ENCODE results near the gene TNRC6B.

Gene TNRC6B

DNA sequence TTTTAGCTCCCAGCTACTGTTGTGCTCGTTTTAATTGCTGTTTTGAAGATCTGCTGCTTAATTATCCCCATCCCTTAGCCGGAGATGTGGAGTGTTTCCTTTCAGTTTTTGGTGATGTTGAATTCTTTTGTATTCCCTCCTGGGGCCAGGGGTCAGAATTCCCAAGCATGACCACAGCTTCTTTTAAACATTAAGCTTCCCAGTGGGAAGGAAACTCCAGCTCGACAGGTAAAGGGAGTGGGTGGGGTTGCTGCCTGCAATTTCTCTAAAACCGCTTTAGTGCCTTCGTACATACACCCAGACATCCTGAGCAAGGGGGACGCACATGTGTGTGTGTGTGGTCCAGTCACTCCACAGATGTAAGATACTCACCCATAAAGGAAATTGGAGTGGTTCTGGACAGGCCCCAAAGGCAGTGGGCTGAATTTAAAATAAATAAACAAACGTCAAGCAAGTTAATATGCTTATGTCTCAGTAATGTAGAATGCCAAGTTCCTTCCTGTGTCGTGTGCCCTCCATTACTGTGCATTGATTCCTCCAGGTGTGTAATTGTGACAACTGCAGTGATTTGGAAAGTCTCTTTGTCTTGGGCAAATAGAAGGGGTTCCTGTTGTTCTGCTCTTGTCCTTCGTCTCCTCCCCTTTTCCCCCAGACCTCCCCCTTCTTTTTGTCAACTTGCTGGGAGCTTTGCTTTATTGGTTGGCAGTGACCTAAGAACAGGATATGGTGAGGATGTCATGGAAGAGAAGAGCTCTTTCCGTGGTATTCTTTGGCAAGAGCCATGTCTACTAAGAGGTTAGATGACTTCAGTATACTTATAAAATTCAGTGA, 149.4 kb downstream of the TNRC6B start:
- DNase-seq (ENCODE audit: low spot score), result peak; percentile 22

DNA sequence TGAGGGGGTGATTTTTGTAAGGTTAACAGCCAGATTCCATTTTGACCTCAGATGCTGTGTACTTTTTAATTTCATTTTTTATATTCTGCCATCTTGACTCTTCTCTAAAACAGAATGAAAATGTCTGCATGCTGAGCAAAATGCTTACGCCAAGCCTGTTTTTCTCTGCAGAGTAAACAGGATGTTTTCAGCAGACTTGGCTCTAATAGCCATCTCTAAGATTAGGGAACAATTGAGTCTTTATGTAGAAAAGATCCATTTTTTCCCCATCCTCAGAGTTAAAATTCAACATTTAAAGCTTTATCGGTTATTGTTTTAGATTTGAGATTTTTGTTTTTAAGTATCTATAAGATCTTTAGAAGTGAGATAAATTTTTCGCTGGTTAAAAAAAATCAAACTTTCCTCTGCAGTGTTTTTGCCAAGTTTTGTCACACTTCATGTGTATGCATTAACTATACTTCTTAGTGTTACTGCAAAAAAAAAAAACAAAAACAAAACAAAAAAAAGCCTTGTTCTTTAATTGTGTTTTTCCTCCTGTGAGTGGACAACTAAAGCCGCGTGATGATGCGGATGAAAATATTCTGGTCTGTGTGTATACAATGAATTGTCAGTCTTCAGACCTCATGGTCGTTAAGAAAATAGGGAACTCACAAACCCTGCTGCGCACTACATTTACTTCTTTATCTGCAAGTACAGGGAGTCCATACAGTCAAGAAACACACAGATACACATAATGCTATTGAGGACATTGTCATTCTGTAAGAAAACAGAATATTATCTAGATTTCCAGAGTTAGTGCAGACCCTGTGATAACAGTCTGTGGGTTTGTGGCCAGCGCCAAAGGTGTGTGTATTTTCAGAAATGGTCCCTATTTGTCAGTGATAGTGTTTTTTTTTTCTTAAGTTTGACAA, 151.1 kb downstream of the TNRC6B start:
- no peak for DNase-seq (ENCODE audit: low spot score)

DNA sequence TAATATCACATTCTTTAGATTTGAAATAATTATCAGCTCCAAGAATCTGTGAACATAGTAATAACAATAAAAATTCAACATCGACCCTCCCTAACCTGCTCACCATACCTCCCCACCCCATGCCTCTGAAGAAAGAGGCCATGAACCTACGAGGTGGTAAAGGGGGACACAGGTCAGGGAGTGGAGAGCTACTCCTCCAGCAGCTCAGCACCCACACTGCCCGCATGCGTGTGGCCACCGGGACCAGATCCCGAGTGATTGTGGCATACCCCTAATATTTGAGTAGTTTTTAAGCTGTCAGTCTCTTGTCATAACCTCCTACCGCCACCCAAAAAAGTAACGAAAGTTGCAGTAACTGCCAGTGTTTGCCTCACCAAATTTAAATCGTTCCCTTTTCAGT, 151.7 kb downstream of the TNRC6B start:
- no peak for DNase-seq (ENCODE audit: low spot score)

DNA sequence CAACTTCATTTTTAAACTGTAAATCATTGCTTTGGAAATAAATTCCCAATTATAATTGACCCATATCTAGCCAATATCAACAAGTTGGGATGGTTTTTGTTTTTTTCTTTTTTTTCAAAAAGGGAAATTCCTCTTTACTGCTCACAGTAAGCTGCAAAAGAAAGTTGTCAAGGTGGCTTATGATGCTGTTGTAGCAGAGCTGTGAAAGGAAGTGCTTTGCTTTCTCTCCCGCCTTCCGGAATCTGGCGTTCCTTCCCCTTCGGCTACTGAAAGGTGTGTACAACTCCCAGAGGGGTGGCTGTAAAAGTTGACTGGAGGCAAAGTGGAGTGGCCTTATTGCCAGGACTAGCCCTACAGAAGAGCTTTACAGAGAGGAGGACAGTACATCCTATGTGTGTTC, 152.4 kb downstream of the TNRC6B start:
- no peak for DNase-seq (ENCODE audit: low spot score)

DNA sequence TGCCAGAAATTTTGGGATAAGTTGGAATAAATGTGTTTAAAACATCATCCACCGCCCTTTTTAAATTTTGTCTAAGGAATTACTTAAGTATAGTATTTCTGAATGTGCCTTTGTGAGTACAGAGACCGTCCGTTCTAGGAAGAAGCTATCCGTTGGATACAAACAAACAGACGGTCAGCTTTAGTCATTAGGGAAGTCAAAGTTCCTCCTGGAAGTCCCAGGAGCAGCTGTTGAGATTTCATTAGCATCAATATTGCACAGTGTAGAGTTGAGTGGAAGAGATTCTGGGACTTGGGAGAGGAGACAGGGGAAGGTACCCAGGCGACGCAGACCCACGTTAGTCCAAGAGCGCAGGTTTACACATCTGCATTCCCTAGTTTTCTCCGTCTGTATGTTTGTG, 152.9 kb downstream of the TNRC6B start:
- no peak for DNase-seq (ENCODE audit: low spot score)

DNA sequence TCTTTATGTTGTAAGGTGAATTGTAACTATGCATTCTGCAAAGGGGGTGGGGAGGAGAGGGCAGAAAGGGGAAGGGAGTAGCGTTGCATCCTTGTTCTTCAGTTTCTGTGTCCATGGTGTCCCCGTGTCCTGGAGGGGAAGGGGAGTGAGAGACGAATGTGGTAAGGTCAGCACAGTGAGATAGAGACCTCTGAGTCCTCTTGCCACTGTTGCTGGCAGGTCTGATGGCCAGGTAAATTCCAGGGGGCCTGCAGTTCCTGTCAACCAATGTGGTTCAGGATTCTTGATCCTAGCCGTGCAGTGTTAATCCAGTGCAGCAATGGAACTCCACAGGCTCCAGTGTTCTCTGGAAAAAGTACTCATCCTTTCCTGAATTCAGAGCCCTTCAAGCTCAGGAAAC, 154.0 kb downstream of the TNRC6B start:
- DNase-seq (ENCODE audit: low spot score), result no peak

DNA sequence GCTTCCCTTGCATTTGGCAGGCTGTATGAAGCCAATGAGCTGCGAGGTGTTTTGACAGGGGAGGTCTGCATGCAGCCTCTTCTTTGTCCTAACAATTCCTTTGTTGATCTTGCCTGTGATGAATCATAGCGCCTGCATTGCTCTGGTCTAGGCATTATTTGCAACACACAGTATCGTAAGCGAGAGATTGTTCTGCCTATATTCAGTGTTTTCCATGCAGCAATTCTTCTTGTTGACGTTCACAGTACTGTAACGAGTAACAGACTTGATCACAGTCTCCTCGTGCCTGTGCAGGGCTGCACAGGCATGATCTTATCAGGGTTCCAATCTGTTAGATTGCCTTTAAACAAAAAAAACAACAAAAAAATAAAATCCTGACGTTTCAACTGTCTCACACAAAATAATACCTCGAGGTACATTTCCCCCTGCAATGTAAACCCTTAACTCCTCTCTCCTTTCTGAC, 154.6 kb downstream of the TNRC6B start:
- DNase-seq (ENCODE audit: low spot score), result no peak

DNA sequence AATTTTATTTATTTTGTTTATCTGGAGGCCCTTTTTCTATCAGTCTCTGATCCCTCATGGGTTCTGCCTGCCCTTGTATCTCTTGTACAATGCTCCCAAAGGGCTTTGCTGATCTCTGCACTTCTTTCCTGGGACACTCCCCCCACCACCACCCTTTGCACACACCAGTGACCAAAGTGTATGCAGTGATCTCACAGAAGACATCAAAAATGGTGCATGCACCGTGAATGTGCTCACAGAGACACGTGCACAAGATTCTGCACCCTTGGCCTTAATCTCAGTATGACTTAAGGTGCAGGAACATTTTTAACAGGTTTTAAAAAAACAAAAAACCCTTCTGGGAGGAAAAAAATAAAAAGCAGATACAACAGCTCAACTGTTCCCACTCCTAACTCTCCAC, 156.3 kb downstream of the TNRC6B start:
- no peak for DNase-seq (ENCODE audit: low spot score)

DNA sequence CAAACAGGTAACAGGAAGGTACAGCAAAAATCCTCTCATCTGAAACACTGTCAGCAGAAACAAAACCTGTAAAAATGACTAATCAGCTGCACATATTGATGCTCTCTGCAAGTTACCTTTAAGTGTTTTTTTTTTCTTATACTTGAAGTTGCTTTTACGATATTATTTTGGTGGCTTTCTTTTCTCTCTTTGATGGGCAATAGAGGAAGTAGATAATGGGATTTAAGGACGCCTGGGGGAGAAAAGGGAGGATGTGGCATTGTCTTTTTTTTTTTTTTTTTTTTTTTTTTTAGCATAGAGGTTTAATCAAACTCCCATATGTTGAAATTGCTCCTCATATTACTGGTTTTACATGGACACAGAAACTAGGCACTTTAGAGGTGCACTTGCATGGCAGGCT, 157.2 kb downstream of the TNRC6B start:
- no peak for DNase-seq (ENCODE audit: low spot score)

DNA sequence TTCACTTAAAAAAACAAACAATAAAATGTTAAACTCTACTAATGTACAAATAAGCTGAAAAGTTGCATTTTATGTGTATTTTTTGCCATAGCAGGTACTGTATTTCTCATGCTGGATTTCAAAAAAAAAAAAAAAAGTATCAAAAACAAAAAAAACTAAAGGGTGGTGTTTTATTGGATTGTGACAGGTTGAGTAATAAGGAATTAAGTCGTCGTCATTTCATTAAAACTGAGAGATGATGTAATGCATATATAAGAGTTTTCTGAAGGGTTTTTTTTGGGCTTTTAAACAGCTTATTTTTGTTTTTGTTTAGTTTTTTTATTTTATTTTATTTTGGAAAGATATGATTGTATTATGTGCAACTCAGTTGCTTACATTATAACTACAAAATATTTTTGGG, 157.6 kb downstream of the TNRC6B start:
- DNase-seq (ENCODE audit: low spot score), result no peak

DNA sequence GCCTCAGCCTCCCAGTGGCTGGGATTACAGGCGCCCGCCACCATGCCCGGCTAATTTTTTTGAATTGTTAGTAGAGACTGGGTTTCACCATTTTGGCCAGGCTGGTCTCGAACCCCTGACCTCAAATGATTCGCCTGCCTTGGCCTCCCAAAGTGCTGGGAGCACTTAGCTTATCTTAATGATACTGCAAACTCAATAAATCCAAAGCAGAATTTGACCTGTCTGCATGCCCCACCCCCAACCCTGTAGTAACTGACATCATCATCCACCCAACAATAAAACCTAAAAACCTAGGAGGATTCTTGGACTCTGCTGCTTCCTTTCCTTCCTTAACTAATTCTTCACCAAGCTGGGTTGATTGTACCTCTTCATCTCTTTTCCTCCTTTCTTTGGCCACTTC, 162.3 kb downstream of the TNRC6B start:
- no peak for DNase-seq (ENCODE audit: low spot score)

DNA sequence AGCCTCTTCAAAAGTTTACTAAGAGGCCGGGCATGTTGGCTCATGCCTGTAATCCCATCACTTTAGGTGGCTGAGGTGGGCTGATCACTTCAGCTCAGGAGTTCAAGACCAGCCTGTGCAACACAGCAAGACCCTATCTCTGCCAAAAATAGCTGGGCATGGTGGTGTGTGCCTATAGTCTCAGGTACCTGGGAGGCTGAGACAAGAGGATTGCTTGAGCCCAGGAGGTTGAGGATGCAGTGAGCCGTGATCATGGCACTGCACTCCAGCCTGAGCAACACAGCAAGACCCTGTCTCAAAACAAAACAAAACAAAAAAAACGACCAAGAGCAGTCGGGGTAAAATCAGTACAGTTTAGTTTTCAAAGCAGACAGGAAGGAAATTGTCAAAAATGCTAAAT, 163.9 kb downstream of the TNRC6B start:
- no peak for DNase-seq (ENCODE audit: low spot score)

DNA sequence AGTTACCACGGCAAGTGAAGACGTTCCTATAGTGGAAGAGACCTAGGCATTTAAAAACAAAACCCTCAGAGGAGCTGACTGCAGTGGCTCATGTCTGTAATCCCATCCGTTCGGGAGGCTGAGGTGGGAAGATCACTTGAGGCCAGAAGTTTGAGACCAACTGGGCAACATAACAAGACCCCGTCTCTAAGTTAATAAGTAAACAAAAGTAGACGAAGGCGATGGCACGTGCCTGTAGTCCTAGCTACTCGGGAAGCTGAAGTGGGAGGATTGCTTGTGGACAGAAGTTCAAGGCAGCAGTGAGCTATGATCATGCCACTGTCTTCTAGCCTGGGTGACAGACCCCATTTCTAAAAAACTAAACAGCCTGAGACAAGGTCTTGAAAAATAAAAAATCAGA, 164.8 kb downstream of the TNRC6B start:
- DNase-seq (ENCODE audit: low spot score), result no peak

DNA sequence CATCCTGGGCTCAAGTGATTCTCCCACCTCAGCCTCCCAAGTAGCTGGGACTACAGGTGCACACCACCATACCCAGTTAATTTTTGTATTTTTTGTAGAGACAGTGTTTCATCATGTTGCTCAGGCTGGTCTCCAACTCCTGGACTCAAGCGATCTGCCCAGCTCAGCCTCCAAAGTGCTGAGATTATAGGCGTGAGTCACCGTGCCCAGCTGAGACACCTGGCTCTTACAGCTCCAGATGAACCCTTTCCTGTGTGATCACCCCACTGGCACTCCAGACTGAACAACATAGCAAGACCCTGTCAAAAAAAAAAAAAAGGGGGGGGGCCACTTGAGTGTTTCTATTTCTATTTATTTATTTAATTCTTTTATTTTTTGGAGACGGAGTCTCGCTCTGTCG, 167.5 kb downstream of the TNRC6B start:
- DNase-seq (ENCODE audit: low spot score), result peak; percentile 71

DNA sequence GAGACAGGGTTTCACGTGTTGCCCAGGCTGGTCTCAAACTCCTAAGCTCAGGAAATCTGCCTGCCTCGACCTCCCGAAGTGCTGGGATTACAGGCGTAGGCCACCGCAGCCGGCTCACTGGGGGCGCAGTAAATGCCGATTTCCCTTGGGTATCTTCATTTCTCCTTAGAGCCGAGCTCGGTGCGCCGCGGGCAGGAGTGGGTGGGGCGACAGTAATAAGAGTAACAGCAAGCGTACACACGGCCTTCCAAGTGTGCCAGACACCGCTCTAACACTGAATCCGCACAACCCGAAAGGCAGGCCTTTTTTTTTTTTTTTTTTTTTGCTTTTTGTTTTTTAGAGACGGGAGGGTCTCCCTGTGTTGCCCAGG, 168.1 kb downstream of the TNRC6B start:
- peak; percentile 58 for DNase-seq (ENCODE audit: low spot score)

DNA sequence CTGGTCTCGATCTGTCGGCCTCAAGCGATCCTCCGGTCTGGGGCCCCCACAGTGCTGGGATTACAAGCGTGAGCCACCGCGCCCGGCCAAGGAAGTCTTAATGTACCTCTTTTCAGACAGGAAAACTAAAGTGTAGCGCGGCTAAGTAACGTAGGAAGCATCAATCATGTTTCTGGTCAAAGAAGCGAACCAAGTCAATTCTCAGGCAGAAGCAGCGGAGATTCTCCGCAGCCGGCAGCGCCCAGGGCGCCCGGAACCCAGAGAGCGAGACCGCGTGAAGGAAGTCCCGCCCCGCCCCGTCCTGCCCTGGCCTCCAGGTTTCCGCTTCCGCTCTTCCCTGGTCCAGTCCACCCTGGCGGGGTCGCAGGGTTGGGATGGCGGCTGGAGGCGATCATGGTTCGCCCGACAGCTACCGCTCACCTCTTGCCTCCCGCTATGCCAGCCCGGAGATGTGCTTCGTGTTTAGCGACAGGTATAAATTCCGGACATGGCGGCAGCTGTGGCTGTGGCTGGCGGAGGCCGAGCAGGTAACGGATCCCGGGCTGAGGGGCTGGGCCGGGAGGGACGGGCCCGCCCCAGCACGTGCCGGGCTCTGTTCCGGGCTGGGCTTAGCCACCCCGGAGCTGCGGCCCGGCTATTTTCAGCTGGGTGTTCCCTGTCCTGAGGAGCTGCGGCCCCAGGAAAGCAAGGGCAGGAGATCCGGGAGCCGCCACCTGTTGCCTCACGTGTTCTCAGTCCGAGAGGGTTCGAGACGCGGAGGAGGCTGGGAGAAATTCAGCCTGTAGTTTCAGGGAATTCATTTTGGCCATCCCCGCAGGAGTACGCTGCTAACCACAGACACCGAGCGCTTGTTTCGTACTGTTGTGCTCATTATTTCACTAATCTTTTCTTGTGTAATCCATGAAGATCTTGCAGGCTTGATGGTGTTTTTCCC, 168.7 kb downstream of the TNRC6B start, which contains the start of gene ADSL:
TSS of gene ADSL (plus strand) at position 316 of the 934 bp plus-strand sequence. CDS start at position 375, 59 bp downstream.
- DNase-seq (ENCODE audit: low spot score), result peak; percentile 87

DNA sequence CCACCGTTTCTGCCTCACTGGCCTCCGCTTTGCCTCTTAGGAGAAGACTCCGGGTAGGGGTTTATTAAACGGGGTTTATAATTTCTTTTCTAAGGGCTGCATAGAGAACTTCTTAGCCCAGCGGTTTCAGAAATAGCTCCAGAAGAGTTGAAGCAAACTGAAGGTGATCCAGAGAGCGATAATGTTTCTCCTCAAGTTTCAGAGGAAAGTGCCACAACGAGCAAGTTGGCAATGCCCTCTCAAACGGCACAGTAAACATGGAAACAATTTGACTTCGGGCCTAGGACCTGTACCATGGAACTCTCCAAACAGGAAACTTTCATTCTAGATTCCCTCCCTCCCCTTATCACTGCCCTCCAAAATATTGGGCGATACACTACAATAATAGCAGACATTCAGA, 169.6 kb downstream of the TNRC6B start:
- DNase-seq (ENCODE audit: low spot score), result no peak

DNA sequence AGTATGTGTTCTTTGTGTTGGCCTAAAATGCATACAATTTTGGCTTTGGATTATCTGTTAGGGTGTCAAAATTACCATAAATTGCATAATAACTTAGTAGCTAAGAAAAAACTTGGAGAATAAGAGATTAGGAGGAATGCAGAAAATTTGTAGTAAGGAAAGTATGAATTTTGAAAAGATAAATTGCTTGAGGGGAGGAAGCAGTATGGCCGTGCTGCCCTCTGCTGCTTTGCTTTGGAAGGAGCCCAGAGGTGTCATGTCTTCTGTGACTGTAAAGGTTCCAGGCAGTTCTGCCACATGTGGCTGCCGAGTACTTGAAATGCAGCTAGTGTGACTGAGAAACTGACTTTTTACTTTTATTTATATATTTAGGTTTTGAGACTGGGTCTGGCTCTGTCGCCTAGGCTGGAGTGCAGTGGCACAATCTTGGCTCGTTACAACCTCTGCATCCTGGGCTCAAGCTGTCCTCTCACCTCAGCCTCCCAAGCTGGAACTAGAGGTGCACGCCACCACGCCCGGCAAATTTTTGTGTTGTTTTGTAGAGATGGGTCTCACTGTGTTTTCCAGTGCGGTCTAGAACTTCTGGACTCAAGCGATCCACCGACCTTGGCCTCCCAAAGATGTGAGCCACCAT, 170.4 kb downstream of the TNRC6B start:
- peak; percentile 59 for DNase-seq (ENCODE audit: low spot score)

DNA sequence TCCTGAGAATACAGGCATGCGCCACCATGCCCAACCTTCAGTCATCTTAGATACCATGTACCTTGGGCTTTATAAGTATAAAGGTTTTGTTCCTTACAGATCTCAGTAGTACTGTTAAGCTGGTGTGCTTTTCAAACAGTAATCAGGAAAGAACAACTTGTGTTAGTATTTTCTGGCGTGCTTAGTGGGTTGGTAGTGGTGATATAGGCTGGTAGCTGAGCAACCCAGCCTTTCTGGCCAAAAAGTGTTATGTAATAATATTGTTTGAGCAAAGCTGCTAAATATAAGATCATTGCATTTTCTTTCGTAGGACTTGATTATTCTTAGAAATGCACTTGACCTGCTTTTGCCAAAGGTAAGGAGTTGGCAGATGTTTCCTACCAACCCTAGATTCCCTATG, 175.0 kb downstream of the TNRC6B start:
- no peak for DNase-seq (ENCODE audit: low spot score)

DNA sequence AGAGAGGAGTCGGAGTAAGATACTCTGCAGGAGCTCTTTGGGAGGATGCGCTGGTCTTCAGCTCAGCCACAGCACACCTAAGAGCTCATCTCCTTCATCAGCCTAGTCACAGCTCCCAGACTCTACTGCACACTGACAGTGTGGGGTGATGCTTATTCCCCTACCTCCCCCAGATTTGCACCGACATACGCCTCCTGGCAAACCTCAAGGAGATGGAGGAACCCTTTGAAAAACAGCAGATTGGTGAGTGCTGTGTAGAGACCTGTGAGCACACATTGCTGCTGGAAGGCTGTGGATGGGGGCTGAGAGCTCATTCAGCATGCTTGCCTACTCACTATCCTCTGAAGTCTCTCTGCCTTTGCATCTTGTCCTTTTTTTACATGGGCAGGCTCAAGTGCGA, 183.4 kb downstream of the TNRC6B start:
- no peak for DNase-seq (ENCODE audit: low spot score)

DNA sequence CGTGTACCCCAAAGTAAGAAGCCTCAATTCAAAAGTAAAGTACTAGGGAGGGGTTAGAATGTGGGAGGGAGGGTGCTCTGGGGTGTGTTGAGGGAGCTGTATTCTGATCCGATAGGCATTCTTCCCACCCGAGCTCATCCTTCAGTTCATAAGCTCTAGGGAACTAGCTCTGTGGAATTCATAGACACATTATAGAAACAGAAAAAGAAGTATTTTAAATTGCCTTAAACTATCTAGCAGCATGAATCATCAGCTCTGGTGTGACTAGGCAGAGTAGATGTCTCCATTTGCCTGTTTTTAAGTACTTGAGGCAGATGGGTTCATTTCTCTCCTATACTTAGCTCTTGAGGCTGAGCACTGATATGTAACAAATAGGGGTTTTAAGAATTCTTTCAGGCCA, 185.3 kb downstream of the TNRC6B start:
- DNase-seq (ENCODE audit: low spot score), result no peak

Data from kidney tubule cell (primary cell).